ENCODE data around the gene RFNG.

DNA sequence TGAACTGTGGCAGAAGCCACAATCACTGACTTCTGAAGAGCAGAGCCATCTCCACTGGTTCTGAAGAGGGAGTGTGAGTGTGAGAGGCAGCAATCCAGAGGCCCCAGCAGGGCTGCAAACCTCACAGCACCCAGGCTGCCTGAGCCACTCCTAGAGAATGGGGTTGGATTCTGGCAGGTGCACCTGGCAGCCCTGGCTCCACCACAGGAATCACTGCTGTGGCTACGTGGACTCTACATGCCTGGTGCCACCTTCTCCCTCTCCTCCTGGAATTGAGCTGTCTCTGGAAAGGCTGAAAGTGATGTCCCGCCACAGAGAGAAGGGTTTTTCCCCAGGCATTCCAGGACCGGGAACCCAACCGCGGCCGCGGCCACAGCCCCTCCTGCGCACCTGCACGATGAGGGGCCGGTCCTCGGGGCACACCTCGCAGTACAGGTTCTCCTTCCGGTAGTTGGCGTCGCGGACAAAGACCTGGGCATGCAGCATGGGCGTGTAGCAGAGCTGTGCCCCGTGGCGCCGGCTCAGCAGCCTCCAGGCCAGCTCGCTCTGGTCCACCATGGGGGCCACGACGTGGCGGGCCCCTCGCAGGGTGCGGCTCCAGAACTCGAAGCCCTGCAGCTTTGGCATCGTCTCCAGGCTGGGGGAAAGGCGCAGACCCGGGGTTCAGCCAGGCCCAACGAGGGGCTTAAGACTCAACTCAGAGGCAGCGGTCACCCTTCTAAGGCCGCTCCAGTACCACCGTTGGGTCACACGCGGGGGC lies 13.0 kb upstream of the RFNG start:
- no peak for TF ChIP-seq CTCF (IDR thresholded peaks at IDR 0.05)
- TF ChIP-seq SIN3A (IDR thresholded peaks at IDR 0.05; ENCODE audit: borderline replicate concordance, insufficient read depth, low read depth, low read length) = no peak
- TF ChIP-seq, protein P1, sequence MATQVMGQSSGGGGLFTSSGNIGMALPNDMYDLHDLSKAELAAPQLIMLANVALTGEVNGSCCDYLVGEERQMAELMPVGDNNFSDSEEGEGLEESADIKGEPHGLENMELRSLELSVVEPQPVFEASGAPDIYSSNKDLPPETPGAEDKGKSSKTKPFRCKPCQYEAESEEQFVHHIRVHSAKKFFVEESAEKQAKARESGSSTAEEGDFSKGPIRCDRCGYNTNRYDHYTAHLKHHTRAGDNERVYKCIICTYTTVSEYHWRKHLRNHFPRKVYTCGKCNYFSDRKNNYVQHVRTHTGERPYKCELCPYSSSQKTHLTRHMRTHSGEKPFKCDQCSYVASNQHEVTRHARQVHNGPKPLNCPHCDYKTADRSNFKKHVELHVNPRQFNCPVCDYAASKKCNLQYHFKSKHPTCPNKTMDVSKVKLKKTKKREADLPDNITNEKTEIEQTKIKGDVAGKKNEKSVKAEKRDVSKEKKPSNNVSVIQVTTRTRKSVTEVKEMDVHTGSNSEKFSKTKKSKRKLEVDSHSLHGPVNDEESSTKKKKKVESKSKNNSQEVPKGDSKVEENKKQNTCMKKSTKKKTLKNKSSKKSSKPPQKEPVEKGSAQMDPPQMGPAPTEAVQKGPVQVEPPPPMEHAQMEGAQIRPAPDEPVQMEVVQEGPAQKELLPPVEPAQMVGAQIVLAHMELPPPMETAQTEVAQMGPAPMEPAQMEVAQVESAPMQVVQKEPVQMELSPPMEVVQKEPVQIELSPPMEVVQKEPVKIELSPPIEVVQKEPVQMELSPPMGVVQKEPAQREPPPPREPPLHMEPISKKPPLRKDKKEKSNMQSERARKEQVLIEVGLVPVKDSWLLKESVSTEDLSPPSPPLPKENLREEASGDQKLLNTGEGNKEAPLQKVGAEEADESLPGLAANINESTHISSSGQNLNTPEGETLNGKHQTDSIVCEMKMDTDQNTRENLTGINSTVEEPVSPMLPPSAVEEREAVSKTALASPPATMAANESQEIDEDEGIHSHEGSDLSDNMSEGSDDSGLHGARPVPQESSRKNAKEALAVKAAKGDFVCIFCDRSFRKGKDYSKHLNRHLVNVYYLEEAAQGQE (IDR thresholded peaks at IDR 0.05; ENCODE audit: insufficient read depth in 1 of 2, low read depth in 2 of 2, low read length in 1 of 2) = no peak
- TF ChIP-seq POLR2AphosphoS5 (IDR thresholded peaks at IDR 0.05; ENCODE audit: low read depth, low read length) = no peak

Data from Panc1 (cell line).